Body of pancreas (tissue), 4 donors: ENCODE measurements around the gene AP2A2. TPM values are rescaled to one million over a fixed set of nuclear protein-coding genes. Genes with fewer than 3 reads are reported as not detected.

Experiments used
- ATAC-seq: fragments of 150-250 bp; one replicate; pipeline ENCODE4 v1.9.1; 2016
- DNase-seq, 4 donors: peaks; one replicate each; pipeline ENCODE4 v3.0.0-alpha.2; 2019
- H3K27ac ChIP-seq, 4 donors: fragments of 200-600 bp; sonication (generic); 1 replicate in 3 of 4; 2 replicates in 1 of 4; pipeline versions ENCODE4 v1.5.1 to v1.6.1; 2016 to 2019; ENCODE audit warnings: mild to moderate bottlenecking in 1 of 4, mixed read lengths in 1 of 4, moderate library complexity in 1 of 4
- H3K27me3 ChIP-seq, 2 donors: fragments of 200-600 bp; sonication (generic); one replicate each; pipeline ENCODE4 v1.6.0; 2016; ENCODE audit warnings: mild to moderate bottlenecking in 1 of 2
- H3K36me3 ChIP-seq, 2 donors: fragments of 200-600 bp; sonication (generic); replicated peaks in 1 of 2; 2 replicates each; pipeline ENCODE4 v1.5.1; 2016; ENCODE audit warnings: low read depth in 2 of 2; ENCODE audit not compliant: insufficient read depth in 1 of 2
- H3K4me1 ChIP-seq: fragments of 200-600 bp; sonication (generic); one replicate; pipeline ENCODE4 v1.6.0; 2016
- H3K4me3 ChIP-seq, 2 donors: fragments of 200-600 bp; sonication (generic); 1 replicate in 1 of 2; 2 replicates in 1 of 2; pipeline ENCODE4 v1.5.1; 2016 to 2019
- H3K9me3 ChIP-seq, 3 donors: fragments of 200-600 bp; sonication (generic); 1 replicate in 2 of 3; 2 replicates in 1 of 3; pipeline ENCODE4 v1.5.1; 2016
- CTCF ChIP-seq, 7 experiments: fragments of 450-650 bp in 4 of 7; fragments of 200-600 bp in 3 of 7; sonication (generic) in 3 of 7; IDR thresholded peaks; one replicate each; pipeline ENCODE4 v1.5.1; 2016 to 2019; ENCODE audit warnings: antibody characterized with exemption in 7 of 7
- POLR2A ChIP-seq, 3 donors: fragments of 450-650 bp; IDR thresholded peaks; one replicate each; pipeline ENCODE4 v1.6.1; 2016; ENCODE audit warnings: antibody characterized with exemption in 3 of 3, mild to moderate bottlenecking in 2 of 3
- WGBS, 2 donors: methylation state at CpG; one replicate each; pipeline ENCODE4 v1.1.5; 2017; 5-methylcytosine and 5-hydroxymethylcytosine counted together
- intact Hi-C: fragments of 100-400 bp; cut with DNase I; formaldehyde crosslinking; loops from one replicate; pipeline ENCODE4 v1.15.1; 2023
- total RNA-seq, 2 donors: library from RNA; depleted of rRNA; stranded (reverse); fragments of >200 nt; gene quantifications; one replicate each; pipeline ENCODE4 v1.1.0, GENCODE V29; 2016

The AP2A2 gene
- total RNA-seq, 2 donors from 2014 or later, result 40.7 to 77.8 TPM

- intact Hi-C loops, result no loop called here
- no peak overlapping the region for H3K27ac ChIP-seq
- TF ChIP-seq CTCF (IDR thresholded peaks at IDR 0.05) (no peak), POLR2A (IDR thresholded peaks at IDR 0.05) (no peak)
- no peak overlapping the region for H3K4me3 ChIP-seq
- H3K36me3 ChIP-seq, result peaks cover 0 to 13% of the 10 kb centered on the region in 2 donors
- H3K4me1 ChIP-seq, result peaks cover 26% of the 10 kb centered on the region
- ATAC-seq (no peak), DNase-seq (no peak)
- WGBS, 2 donors, result 93 to 96% methylated on average over 13 to 20 of the region's 20 CpGs
- no peaks in the 10 kb centered on the region for H3K9me3 ChIP-seq
- no peaks in the 10 kb centered on the region for H3K27me3 ChIP-seq
Measured at GRCh38 chr11:1003159-1003558, 77.5 kb downstream of the AP2A2 start.

- ATAC-seq, result peak; percentile 19
- H3K36me3 ChIP-seq, result peaks cover 0 to 12% of the 10 kb centered on the region in 2 donors
- H3K27me3 ChIP-seq, result no peaks in the 10 kb centered on the region
- peak; percentile 65 to 93 (median 83) for DNase-seq
- H3K4me3 ChIP-seq, result no peak overlapping the region
- H3K9me3 ChIP-seq, result no peaks in the 10 kb centered on the region
- peaks cover 36% of the 10 kb centered on the region for H3K4me1 ChIP-seq
- 49 to 51% methylated on average over 15 to 21 of the region's 21 CpGs for WGBS, 2 donors
- intact Hi-C loops, result no loop called here
- H3K27ac ChIP-seq, result peak overlapping the region; percentile 62 to 74 (median 70)
- no peak for TF ChIP-seq POLR2A (IDR thresholded peaks at IDR 0.05)
Measured at GRCh38 chr11:1005928-1006327, 80.3 kb downstream of the AP2A2 start.

- intact Hi-C loops, result no loop called here
- Histone ChIP-seq H3K27ac (peak overlapping the region; percentile 62 to 74 (median 70)), H3K27me3 (no peaks in the 10 kb centered on the region), H3K36me3 (peaks cover 0 to 6% of the 10 kb centered on the region in 2 donors), H3K9me3 (no peaks in the 10 kb centered on the region), H3K4me1 (peaks cover 45% of the 10 kb centered on the region), H3K4me3 (no peak overlapping the region)
- ATAC-seq (peak; percentile 67), DNase-seq (peak; percentile 63 to 90 (median 88))
- no peak for TF ChIP-seq CTCF (IDR thresholded peaks at IDR 0.05)
- TF ChIP-seq POLR2A (IDR thresholded peaks at IDR 0.05), result peak; percentile 46 to 74 (median 68)
- WGBS, 2 donors, result 60 to 72% methylated on average over 10 to 13 of the region's 13 CpGs
Measured at GRCh38 chr11:1006762-1007161, 81.1 kb downstream of the AP2A2 start.

GRCh38 chr11:1007279-1007678 lies 81.6 kb downstream of the AP2A2 start:
- TF ChIP-seq POLR2A (IDR thresholded peaks at IDR 0.05) (no peak), CTCF (IDR thresholded peaks at IDR 0.05) (no peak)
- intact Hi-C loops, result no loop called here
- H3K27me3 ChIP-seq, result no peaks in the 10 kb centered on the region
- H3K4me1 ChIP-seq, result peaks cover 48% of the 10 kb centered on the region
- ATAC-seq (no peak), DNase-seq (no peak)
- no peak overlapping the region for H3K4me3 ChIP-seq
- peaks cover 0 to 6% of the 10 kb centered on the region in 2 donors for H3K36me3 ChIP-seq
- 87 to 90% methylated on average over 7 to 10 of the region's 10 CpGs for WGBS, 2 donors
- H3K27ac ChIP-seq, result peak overlapping the region; percentile 62 to 74 (median 70)
- H3K9me3 ChIP-seq, result no peaks in the 10 kb centered on the region

GRCh38 chr11:1008001-1008802 lies 82.5 kb downstream of the AP2A2 start:
- Histone ChIP-seq H3K36me3 (peaks cover 0 to 6% of the 10 kb centered on the region in 2 donors), H3K4me1 (peaks cover 47% of the 10 kb centered on the region), H3K27me3 (no peaks in the 10 kb centered on the region), H3K4me3 (no peak overlapping the region), H3K9me3 (no peaks in the 10 kb centered on the region), H3K27ac (peak overlapping the region in 1 of 4 donors; percentile 62)
- ATAC-seq (no peak), DNase-seq (no peak)
- TF ChIP-seq CTCF (IDR thresholded peaks at IDR 0.05), result no peak
- TF ChIP-seq POLR2A (IDR thresholded peaks at IDR 0.05), result no peak
- WGBS, 2 donors, result 96% methylated on average over 26 to 34 of the region's 38 CpGs
- intact Hi-C loops, result no loop called here
